ENCODE data around the gene FBXO11. TPM values are rescaled to one million over a fixed set of nuclear protein-coding genes. Genes with fewer than 3 reads are reported as not detected.
A peak's percentile ranks its signal among the peaks of the same experiment; 100 is the strongest.
"Not testable (repeated sequence)": the region's sequence is repeated elsewhere in the genome, so short reads cannot be mapped to it uniquely, and the experiment has no call there.

FBXO11 gene
- total RNA-seq, 1 donor from 2014 or later = 58.7 TPM

DNA sequence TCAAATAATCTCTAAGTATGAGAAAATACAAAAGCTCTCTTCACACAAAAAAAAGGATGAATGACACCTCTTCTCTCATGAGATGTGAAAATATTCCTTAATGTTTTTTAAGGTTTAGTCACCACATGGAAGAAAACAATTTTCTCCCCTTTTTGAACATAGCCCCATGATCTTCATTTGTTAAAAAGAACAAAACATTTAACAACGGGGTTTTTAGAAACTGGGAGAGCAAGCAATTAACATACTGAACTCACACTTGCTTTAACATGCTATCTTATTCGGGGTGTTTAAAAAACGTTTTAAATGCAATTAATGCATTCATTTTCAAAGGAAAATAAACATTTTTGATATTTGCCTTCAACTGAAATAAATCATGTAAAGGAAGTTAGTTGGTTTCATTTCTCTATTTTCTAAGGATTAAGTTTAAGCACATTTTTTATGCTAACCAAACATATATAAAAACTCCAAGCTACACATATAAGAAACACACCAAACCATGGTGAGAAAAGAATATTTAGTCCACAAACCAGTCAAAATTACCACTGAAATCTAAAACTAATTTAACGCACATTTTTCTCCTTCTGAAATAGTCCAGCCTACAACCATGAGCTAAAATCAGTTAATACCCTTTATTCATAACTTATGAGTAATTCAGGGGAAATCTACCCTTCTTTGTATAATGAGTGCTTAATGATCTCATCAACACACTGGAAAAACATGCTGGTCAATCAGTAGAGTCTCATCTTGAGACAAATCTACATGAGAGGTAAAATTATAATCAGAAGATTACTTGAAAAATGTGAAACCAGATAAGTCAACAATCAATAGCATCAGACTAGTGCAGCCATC is 8.2 kb downstream of the FBXO11 start:
- no peaks in the 10 kb centered on the region for H3K27me3 Mint-ChIP-seq (ENCODE audit: low read depth)
- peaks cover 72% of the 10 kb centered on the region for H3K4me1 Mint-ChIP-seq (ENCODE audit: low read depth)
- DNase-seq (ENCODE audit: low spot score) = no peak
- no peaks in the 10 kb centered on the region for H3K9me3 Mint-ChIP-seq (ENCODE audit: low read depth)
- peaks cover 2% of the 10 kb centered on the region for H3K36me3 Mint-ChIP-seq (ENCODE audit: low read depth)
- TF ChIP-seq, protein P1, sequence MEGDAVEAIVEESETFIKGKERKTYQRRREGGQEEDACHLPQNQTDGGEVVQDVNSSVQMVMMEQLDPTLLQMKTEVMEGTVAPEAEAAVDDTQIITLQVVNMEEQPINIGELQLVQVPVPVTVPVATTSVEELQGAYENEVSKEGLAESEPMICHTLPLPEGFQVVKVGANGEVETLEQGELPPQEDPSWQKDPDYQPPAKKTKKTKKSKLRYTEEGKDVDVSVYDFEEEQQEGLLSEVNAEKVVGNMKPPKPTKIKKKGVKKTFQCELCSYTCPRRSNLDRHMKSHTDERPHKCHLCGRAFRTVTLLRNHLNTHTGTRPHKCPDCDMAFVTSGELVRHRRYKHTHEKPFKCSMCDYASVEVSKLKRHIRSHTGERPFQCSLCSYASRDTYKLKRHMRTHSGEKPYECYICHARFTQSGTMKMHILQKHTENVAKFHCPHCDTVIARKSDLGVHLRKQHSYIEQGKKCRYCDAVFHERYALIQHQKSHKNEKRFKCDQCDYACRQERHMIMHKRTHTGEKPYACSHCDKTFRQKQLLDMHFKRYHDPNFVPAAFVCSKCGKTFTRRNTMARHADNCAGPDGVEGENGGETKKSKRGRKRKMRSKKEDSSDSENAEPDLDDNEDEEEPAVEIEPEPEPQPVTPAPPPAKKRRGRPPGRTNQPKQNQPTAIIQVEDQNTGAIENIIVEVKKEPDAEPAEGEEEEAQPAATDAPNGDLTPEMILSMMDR (IDR thresholded peaks at IDR 0.05) = no peak
- peak overlapping the region; percentile 75 for H3K27ac Mint-ChIP-seq (ENCODE audit: unreplicated experiment)
- no peak overlapping the region for H3K4me3 Mint-ChIP-seq (ENCODE audit: unreplicated experiment)

DNA sequence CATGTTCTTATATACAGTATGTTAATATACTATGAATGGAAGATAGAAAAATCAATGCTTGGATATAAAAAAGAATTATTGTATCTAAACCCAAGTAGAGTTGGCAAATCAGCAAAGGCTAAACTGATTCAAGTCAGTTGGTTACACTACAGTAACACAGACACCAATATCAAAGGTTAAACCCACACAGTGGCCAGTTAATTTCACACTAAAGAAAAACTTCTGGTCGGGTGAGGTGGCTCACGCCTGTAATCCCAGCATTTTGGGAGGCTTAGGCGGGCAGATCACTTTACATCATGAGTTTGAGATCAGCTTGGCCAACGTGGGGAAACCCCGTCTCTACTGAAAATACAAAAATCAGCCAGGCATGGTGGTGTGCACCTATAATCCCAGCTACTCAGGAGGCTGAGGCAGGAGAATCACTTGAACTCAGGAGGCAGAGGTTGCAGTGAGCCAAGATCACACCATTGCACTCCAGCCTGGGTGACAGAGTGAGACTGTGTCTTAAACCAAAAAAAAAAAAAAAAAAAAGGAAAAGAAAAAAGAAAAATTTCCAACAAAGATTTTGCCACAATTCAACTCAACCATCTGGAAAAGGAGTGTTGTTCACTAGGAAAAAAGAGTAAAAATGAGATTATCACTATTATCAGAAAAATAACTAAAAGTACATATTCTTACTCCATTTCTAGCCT is 9.0 kb downstream of the FBXO11 start:
- not testable (repeated sequence) for H3K27me3 Mint-ChIP-seq (ENCODE audit: low read depth); H3K4me3 Mint-ChIP-seq (ENCODE audit: unreplicated experiment); DNase-seq (ENCODE audit: low spot score); H3K36me3 Mint-ChIP-seq (ENCODE audit: low read depth); H3K9me3 Mint-ChIP-seq (ENCODE audit: low read depth)
- Mint-ChIP-seq H3K4me1 (ENCODE audit: low read depth) (peaks cover 68% of the 10 kb centered on the region), H3K27ac (ENCODE audit: unreplicated experiment) (peak overlapping the region; percentile 75)

DNA sequence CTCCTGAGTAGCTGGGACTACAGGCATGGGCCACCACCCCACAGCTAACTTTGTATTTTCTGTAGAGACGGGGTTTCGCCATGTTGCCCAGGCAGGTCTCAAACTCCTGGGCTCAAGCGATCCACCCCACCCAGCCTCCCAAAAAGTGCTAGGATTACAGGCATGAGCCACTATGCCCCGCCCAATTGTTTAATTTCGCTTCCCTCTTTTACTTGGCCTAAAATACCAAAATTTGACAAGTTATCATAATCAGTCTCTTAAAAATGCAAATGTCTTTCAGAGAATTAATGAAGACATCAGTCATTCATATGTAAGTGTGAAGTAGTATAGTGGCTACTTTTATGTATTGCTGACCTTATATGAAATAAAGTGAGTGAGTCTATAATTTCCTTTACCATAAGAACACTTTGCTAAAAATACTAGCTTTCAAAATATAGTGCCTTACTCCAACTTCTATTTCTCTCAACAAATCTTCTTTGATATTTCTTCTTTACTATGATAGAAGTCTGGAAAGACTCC is 9.8 kb downstream of the FBXO11 start:
- Mint-ChIP-seq H3K9me3 (ENCODE audit: low read depth) (peaks cover 2% of the 10 kb centered on the region), H3K27me3 (ENCODE audit: low read depth) (no peaks in the 10 kb centered on the region), H3K4me1 (ENCODE audit: low read depth) (peaks cover 68% of the 10 kb centered on the region), H3K27ac (ENCODE audit: unreplicated experiment) (peak overlapping the region; percentile 51), H3K36me3 (ENCODE audit: low read depth) (peaks cover 2% of the 10 kb centered on the region), H3K4me3 (ENCODE audit: unreplicated experiment) (no peak overlapping the region)
- no peak for DNase-seq (ENCODE audit: low spot score)
- TF ChIP-seq, protein P1 (IDR thresholded peaks at IDR 0.05) = no peak

DNA sequence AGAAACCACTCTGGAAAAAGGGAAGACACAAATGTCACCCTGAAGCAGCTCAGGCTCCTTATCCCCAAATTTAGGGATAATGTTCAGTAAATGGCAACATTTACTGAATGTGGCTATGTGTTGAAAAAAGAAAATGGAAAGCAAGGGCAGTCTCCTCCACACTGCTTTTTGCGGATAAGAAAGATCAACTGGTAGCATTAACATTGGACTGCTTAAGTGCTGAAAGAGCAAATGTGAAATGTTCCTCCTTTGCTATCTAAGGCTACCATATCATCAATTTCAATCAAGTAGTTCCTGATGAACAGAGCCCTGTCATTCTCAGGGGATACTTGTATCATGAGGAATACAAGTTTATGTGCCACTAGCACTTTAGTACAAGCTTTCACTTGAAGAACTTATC is 12.5 kb downstream of the FBXO11 start:
- no peak for DNase-seq (ENCODE audit: low spot score)
- Mint-ChIP-seq H3K4me3 (ENCODE audit: unreplicated experiment) (no peak overlapping the region), H3K9me3 (ENCODE audit: low read depth) (peaks cover 5% of the 10 kb centered on the region), H3K4me1 (ENCODE audit: low read depth) (peaks cover 68% of the 10 kb centered on the region), H3K27ac (ENCODE audit: unreplicated experiment) (no peak overlapping the region), H3K36me3 (ENCODE audit: low read depth) (peaks cover 2% of the 10 kb centered on the region), H3K27me3 (ENCODE audit: low read depth) (no peaks in the 10 kb centered on the region)
- TF ChIP-seq, protein P1 (IDR thresholded peaks at IDR 0.05) = no peak

DNA sequence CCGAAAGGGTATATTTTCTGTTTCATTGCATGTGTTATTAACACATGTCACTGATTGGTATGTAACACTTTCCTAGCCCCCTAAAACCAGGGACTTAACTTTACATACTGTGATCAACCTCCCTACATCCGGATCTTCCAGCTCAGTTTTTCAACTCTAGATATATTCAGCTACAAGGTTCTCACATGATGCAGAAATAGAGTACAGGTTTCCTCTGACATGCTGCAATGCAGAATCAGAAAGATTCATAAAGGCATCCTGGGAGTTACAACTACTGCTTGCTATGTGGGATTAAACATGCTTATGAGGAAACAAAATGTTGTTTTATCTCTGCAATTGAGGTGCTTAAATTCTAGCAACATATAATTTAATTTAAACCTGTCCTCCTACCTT is 14.0 kb downstream of the FBXO11 start:
- H3K36me3 Mint-ChIP-seq (ENCODE audit: low read depth) = no peaks in the 10 kb centered on the region
- DNase-seq (ENCODE audit: low spot score) = no peak
- peaks cover 65% of the 10 kb centered on the region for H3K4me1 Mint-ChIP-seq (ENCODE audit: low read depth)
- peaks cover 5% of the 10 kb centered on the region for H3K9me3 Mint-ChIP-seq (ENCODE audit: low read depth)
- no peaks in the 10 kb centered on the region for H3K27me3 Mint-ChIP-seq (ENCODE audit: low read depth)
- H3K27ac Mint-ChIP-seq (ENCODE audit: unreplicated experiment) = peak overlapping the region; percentile 13
- H3K4me3 Mint-ChIP-seq (ENCODE audit: unreplicated experiment) = no peak overlapping the region
- TF ChIP-seq, protein P1 (IDR thresholded peaks at IDR 0.05) = no peak

All from chondrocyte (in vitro differentiated cells).